B cell (primary cell): ENCODE data around the gene TTC32.

ENCODE experiments used
- CTCF ChIP-seq: fragments of 200-600 bp; IDR thresholded peaks from one replicate; pipeline ENCODE4 v1.8.0; 2022; ENCODE audit warnings: antibody characterized with exemption, mild to moderate bottlenecking
- EZH2 ChIP-seq: IDR thresholded peaks from 2 replicates; pipeline ENCODE4 v1.6.1; 2012; ENCODE audit warnings: borderline replicate concordance, low read depth, mild to moderate bottlenecking, moderate library complexity, low read length; ENCODE audit not compliant: insufficient read depth, poor library complexity, severe bottlenecking

- no peak for TF ChIP-seq CTCF
- TF ChIP-seq EZH2: no peak
These were observed 13.0 kb downstream of the TTC32 start for GRCh38 chr2:19888831-19889230.
